BJ (cell line): Measurements from ENCODE around the gene MYBL2. TPM values are rescaled to one million over a fixed set of nuclear protein-coding genes. Genes with fewer than 3 reads are reported as not detected.
"Not testable (repeated sequence)": the region's sequence is repeated elsewhere in the genome, so short reads cannot be mapped to it uniquely, and the experiment has no call there.

Experiments
- CTCF ChIA-PET: fragments of 350-600 bp; formaldehyde crosslinking; extraction: SDS; loops from one replicate; lab custom pipeline; 2021; ENCODE audit warnings: antibody characterized with exemption, inconsistent platforms; lab: Yijun Ruan, JAX
- POLR2A ChIA-PET: fragments of 300-600 bp; sonication (Branson Sonifier 250); formaldehyde crosslinking; extraction: SDS; loops from one replicate; lab custom pipeline; 2021; ENCODE audit warnings: antibody characterized with exemption; lab: Charles Lee
- DNase-seq: peaks from one replicate; pipeline ENCODE4 v3.0.0-alpha.2; 2011; ENCODE audit warnings: low read depth
- H3K27me3 ChIP-seq: 2 replicates; pipeline ENCODE4 v1.6.0; 2011; ENCODE audit warnings: low read length; ENCODE audit not compliant: control insufficient read depth, insufficient read depth
- H3K36me3 ChIP-seq: 2 replicates; pipeline ENCODE4 v1.5.1; 2011; ENCODE audit warnings: low read length; ENCODE audit not compliant: control insufficient read depth, insufficient read depth
- H3K4me3 ChIP-seq: 2 replicates; pipeline ENCODE4 v1.5.1; 2011; ENCODE audit warnings: low read depth, mild to moderate bottlenecking, control low read depth, low read length
- CTCF ChIP-seq: IDR thresholded peaks from 2 replicates; pipeline ENCODE4 v1.5.1; 2011; ENCODE audit warnings: low read depth, mild to moderate bottlenecking, control low read depth, inconsistent platforms, low read length, moderate library complexity; ENCODE audit not compliant: insufficient read depth
- polyA minus RNA-seq: library from RNA; depleted of rRNA, polyadenylated mRNA; stranded (reverse); fragments of >200 nt; gene quantifications from 2 replicates; pipeline ENCODE4 v1.2.3, GENCODE V29; 2011; rRNA and poly(A)+ RNA removed
- polyA plus RNA-seq: library from polyadenylated mRNA; depleted of rRNA; stranded (reverse); fragments of >200 nt; gene quantifications from 2 replicates; pipeline ENCODE4 v1.2.3, GENCODE V29; 2011; rRNA removed

Gene MYBL2
- polyA plus RNA-seq (6.4 and 9.8 TPM in 2 replicates), polyA minus RNA-seq (13.2 and 13.4 TPM in 2 replicates)

DNA sequence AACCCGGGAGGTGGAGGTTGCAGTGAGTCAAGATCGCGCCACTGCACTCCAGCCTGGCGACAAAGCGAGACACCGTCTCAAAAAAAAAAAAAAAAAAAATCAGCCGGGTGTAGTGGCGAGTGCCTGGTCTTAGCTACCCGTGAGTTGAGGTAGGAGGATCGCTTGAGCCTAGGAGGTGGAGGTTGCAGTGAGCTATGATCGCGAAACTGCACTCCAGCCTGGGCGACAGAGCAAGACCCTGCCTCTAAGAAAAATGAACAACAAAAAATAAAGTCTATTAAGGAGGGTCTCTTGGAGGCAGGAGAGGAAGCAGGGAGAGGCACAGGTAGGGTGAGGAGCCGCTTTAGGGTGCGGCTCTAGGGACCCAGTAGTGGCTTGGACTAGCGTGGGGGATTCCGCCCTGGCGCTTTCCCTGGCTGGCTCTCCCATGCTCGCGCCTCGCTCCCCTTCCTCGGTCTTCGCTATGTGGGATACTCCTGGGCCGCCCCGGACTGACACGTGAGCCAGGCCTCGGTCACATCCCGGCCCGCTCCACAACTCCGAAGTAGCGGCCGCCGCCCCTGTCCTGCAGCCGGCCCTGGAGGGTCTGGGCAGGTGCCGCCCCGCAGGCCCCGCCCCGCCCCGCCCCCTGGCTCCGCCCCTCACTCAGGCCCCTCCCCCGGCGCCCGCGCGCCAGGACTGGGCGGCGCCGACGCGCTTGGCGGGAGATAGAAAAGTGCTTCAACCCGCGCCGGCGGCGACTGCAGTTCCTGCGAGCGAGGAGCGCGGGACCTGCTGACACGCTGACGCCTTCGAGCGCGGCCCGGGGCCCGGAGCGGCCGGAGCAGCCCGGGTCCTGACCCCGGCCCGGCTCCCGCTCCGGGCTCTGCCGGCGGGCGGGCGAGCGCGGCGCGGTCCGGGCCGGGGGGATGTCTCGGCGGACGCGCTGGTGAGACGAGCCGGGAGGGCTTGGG is at the start of gene MYBL2:
TSS of gene MYBL2 (plus strand) at position 739 of the 953 bp plus-strand sequence. CDS start at position 909, 170 bp downstream.
- ChIA-PET POLR2A (no interaction called here), CTCF (interaction anchor here (1.0 kb wide), 1 partner anchor 25 kb away, joined by 3 read pairs; no protein-coding TSS in a partner anchor)
- TF ChIP-seq CTCF: no peak
- H3K27me3 ChIP-seq: no peaks in the 10 kb centered on the region
- DNase-seq: no peak
- peak within 1 kb of the TSS; percentile 55 for H3K4me3 ChIP-seq
- no peaks in the 10 kb centered on the region for H3K36me3 ChIP-seq

GRCh38 chr20:43631598-43631997 is 35.3 kb upstream of the MYBL2 start:
- H3K27me3 ChIP-seq: no peaks in the 10 kb centered on the region
- TF ChIP-seq CTCF: no peak
- ChIA-PET CTCF (no interaction called here), POLR2A (no interaction called here)
- DNase-seq: no peak
- H3K4me3 ChIP-seq: no peak overlapping the region
- peaks cover 5% of the 10 kb centered on the region for H3K36me3 ChIP-seq

DNA sequence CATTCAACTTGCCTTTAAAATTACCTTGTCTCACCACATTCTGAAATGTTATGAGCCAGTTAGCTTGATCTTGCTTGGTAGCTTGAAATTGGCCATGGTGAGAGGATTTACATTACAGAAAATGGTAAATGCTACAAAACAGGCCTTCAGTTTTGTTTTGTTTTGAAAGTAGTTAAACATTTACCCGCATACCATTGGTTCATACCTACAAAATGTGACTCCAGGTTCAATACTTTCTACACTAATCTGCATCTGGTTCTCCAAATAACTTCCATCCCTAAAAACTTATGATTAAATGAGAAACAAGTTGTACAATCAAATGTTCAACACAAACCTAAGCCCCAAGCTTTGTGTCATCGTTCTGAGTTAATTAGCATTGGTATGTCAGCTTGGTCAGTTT is 30.5 kb upstream of the MYBL2 start:
- Histone ChIP-seq H3K4me3 (no peak overlapping the region), H3K27me3 (no peaks in the 10 kb centered on the region), H3K36me3 (peaks cover 4% of the 10 kb centered on the region)
- DNase-seq: no peak
- ChIA-PET CTCF (interaction anchor here (0.6 to 1.9 kb wide), 3 partner anchors 17 to 1111 kb away, joined by 3 to 4 read pairs (median 4); no protein-coding TSS in a partner anchor), POLR2A (no interaction called here)
- no peak for TF ChIP-seq CTCF

DNA sequence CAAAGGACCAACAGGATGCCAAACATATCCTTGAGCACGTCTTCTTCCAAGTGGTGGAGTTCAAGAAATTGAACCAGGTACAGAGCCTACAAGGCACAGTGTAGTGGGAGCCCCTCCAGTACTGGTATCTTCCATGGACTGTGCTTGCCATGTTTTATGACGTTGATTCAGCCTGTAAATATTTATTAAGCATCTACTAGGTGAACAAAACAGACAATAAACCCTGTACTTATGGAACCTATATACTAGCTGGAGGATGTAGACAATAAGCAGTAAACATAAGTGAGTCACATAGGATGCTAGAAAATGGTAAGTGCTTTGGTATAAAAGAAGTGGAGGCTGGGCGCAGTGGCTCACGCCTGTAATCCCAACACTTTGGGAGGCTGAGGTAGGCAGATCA is 24.4 kb upstream of the MYBL2 start:
- H3K4me3 ChIP-seq: no peak overlapping the region
- no peak for DNase-seq
- H3K36me3 ChIP-seq: peaks cover 7% of the 10 kb centered on the region
- TF ChIP-seq CTCF: no peak
- no peaks in the 10 kb centered on the region for H3K27me3 ChIP-seq
- ChIA-PET POLR2A (no interaction called here), CTCF (no interaction called here)

GRCh38 chr20:43650997-43651525 is 15.9 kb upstream of the MYBL2 start:
- H3K27me3 ChIP-seq: no peaks in the 10 kb centered on the region
- no peak for DNase-seq
- CTCF ChIA-PET: interaction anchor here (1.3 kb wide), 1 partner anchor 10 kb away, joined by 3 read pairs; no protein-coding TSS in a partner anchor
- no peak overlapping the region for H3K4me3 ChIP-seq
- no peak for TF ChIP-seq CTCF
- H3K36me3 ChIP-seq: peaks cover 2% of the 10 kb centered on the region
- POLR2A ChIA-PET: no interaction called here

GRCh38 chr20:43651650-43652184 is 15.2 kb upstream of the MYBL2 start:
- H3K27me3 ChIP-seq, H3K36me3 ChIP-seq, H3K4me3 ChIP-seq, DNase-seq, POLR2A ChIA-PET: not testable (repeated sequence)
- CTCF ChIA-PET: interaction anchor here (0.7 to 1.3 kb wide), 2 partner anchors 9 to 11 kb away, joined by 3 read pairs; no protein-coding TSS in a partner anchor
